ENCODE data around the gene RXRA.

Gene RXRA

GRCh38 chr9:134358662-134359319 is 32.5 kb downstream of the RXRA start:
- peak overlapping the region in 1 of 2 experiments; percentile 4 for H3K18ac ChIP-seq (ENCODE audit: low read depth in 1 of 2, low read length in 2 of 2)
- WGBS: 84% methylated on average over 17 of the region's 17 CpGs

GRCh38 chr9:134359493-134360179 is 33.4 kb downstream of the RXRA start:
- Histone ChIP-seq H3K4me1 (ENCODE audit: control insufficient read depth, insufficient read depth, low read depth, low read length) (peaks cover 54% of the 10 kb centered on the region), H3K9me3 (ENCODE audit: control insufficient read depth, low read length) (no peaks in the 10 kb centered on the region), H3K18ac (ENCODE audit: low read depth in 1 of 2, low read length in 2 of 2) (no peak overlapping the region), H3K27me3 (ENCODE audit: control insufficient read depth in 1 of 2, insufficient read depth in 1 of 2, low read length in 2 of 2) (no peaks in the 10 kb centered on the region), H3K14ac (ENCODE audit: low read length in 2 of 2) (no peak overlapping the region), H2BK5ac (ENCODE audit: low read depth, low read length, poor library complexity, severe bottlenecking) (no peak overlapping the region), H2BK15ac (ENCODE audit: low read depth, poor library complexity, severe bottlenecking) (no peak overlapping the region), H2BK12ac (ENCODE audit: low read length in 2 of 2) (no peak overlapping the region), H3K4ac (ENCODE audit: low read depth in 1 of 2, low read length in 2 of 2) (no peak overlapping the region), H3K79me1 (replicated peaks; ENCODE audit: low read length, poor library complexity, severe bottlenecking) (peaks cover 78% of the 10 kb centered on the region), H3K9ac (ENCODE audit: low read length) (no peak overlapping the region), H2BK120ac (ENCODE audit: low read depth, low read length) (no peak overlapping the region), H3K23ac (ENCODE audit: low read length in 2 of 2) (no peak overlapping the region), H2AFZ (ENCODE audit: low read depth, low read length) (no peak overlapping the region), H4K91ac (ENCODE audit: low read length) (no peak overlapping the region), H2AK5ac (ENCODE audit: low read length, severe bottlenecking) (no peak overlapping the region), H3K27ac (ENCODE audit: low read length, poor library complexity, severe bottlenecking) (no peak overlapping the region), H3K4me2 (ENCODE audit: low read length, poor library complexity, severe bottlenecking) (no peak overlapping the region), H3K4me3 (ENCODE audit: insufficient read depth in 1 of 2, low read depth in 1 of 2, low read length in 2 of 2) (no peak overlapping the region), H4K8ac (ENCODE audit: low read length) (no peak overlapping the region), H3K36me3 (ENCODE audit: control insufficient read depth in 1 of 2, insufficient read depth in 2 of 2, low read depth in 1 of 2, low read length in 2 of 2) (peaks cover 0 to 31% of the 10 kb centered on the region in 2 experiments)
- 94% methylated on average over 23 of the region's 23 CpGs for WGBS
- no peak for DNase-seq

More at GRCh38 chr9:134358662-134359319, 32.5 kb downstream of the RXRA start:
- Histone ChIP-seq H3K4me1 (ENCODE audit: control insufficient read depth, insufficient read depth, low read depth, low read length) (peaks cover 51% of the 10 kb centered on the region), H3K4me2 (ENCODE audit: low read length, poor library complexity, severe bottlenecking) (no peak overlapping the region), H3K4ac (ENCODE audit: low read depth in 1 of 2, low read length in 2 of 2) (no peak overlapping the region), H2BK120ac (ENCODE audit: low read depth, low read length) (no peak overlapping the region), H3K36me3 (ENCODE audit: control insufficient read depth in 1 of 2, insufficient read depth in 2 of 2, low read depth in 1 of 2, low read length in 2 of 2) (peaks cover 0 to 31% of the 10 kb centered on the region in 2 experiments), H3K27me3 (ENCODE audit: control insufficient read depth in 1 of 2, insufficient read depth in 1 of 2, low read length in 2 of 2) (no peaks in the 10 kb centered on the region), H3K14ac (ENCODE audit: low read length in 2 of 2) (no peak overlapping the region), H3K9ac (ENCODE audit: low read length) (no peak overlapping the region), H2BK5ac (ENCODE audit: low read depth, low read length, poor library complexity, severe bottlenecking) (no peak overlapping the region), H3K27ac (ENCODE audit: low read length, poor library complexity, severe bottlenecking) (no peak overlapping the region), H2BK15ac (ENCODE audit: low read depth, poor library complexity, severe bottlenecking) (no peak overlapping the region), H2AK5ac (ENCODE audit: low read length, severe bottlenecking) (no peak overlapping the region), H3K9me3 (ENCODE audit: control insufficient read depth, low read length) (no peaks in the 10 kb centered on the region), H3K23ac (ENCODE audit: low read length in 2 of 2) (no peak overlapping the region), H3K79me1 (replicated peaks; ENCODE audit: low read length, poor library complexity, severe bottlenecking) (peaks cover 75% of the 10 kb centered on the region), H2AFZ (ENCODE audit: low read depth, low read length) (no peak overlapping the region), H4K8ac (ENCODE audit: low read length) (no peak overlapping the region), H4K91ac (ENCODE audit: low read length) (no peak overlapping the region), H2BK12ac (ENCODE audit: low read length in 2 of 2) (peak overlapping the region in 1 of 2 experiments; percentile 21), H3K4me3 (ENCODE audit: insufficient read depth in 1 of 2, low read depth in 1 of 2, low read length in 2 of 2) (no peak overlapping the region)
- DNase-seq: no peak

DNA sequence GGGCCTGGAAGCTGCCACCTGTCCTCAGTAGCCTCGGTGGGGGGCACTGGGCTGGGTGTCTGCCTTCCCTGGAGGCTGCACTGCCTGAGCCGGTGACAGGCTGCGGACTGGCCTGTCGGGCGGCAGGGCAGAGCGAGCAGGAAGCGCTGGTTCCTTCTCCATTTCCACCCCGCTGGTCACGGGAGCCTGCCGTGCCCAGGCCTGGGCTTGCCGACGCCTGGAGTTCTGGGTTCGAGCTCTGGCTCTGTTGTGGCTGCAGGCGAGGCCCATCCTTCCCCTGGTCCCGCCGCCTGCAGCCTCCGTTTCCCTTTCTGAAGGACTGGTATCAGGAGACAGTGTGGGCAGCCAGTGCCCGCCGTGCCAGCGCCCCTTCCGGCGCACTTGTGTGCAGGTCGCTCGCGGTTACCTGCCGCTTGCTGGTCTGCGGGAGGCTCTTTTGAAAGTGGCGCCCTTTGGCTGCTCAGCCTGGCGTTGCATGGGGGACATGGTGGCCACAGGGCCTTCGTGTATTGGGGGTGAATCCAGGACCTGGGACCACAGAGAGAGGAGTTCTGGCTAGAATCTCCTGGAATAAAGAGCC is 34.0 kb downstream of the RXRA start:
- Histone ChIP-seq H3K18ac (ENCODE audit: low read depth in 1 of 2, low read length in 2 of 2) (no peak overlapping the region), H4K8ac (ENCODE audit: low read length) (no peak overlapping the region), H3K9me3 (ENCODE audit: control insufficient read depth, low read length) (no peaks in the 10 kb centered on the region), H3K4ac (ENCODE audit: low read depth in 1 of 2, low read length in 2 of 2) (no peak overlapping the region), H2BK120ac (ENCODE audit: low read depth, low read length) (no peak overlapping the region), H2AFZ (ENCODE audit: low read depth, low read length) (no peak overlapping the region), H3K4me3 (ENCODE audit: insufficient read depth in 1 of 2, low read depth in 1 of 2, low read length in 2 of 2) (no peak overlapping the region), H3K27me3 (ENCODE audit: control insufficient read depth in 1 of 2, insufficient read depth in 1 of 2, low read length in 2 of 2) (no peaks in the 10 kb centered on the region), H4K91ac (ENCODE audit: low read length) (no peak overlapping the region), H3K4me2 (ENCODE audit: low read length, poor library complexity, severe bottlenecking) (no peak overlapping the region), H3K4me1 (ENCODE audit: control insufficient read depth, insufficient read depth, low read depth, low read length) (peaks cover 52% of the 10 kb centered on the region), H3K27ac (ENCODE audit: low read length, poor library complexity, severe bottlenecking) (no peak overlapping the region), H2AK5ac (ENCODE audit: low read length, severe bottlenecking) (no peak overlapping the region), H2BK15ac (ENCODE audit: low read depth, poor library complexity, severe bottlenecking) (no peak overlapping the region), H3K79me1 (replicated peaks; ENCODE audit: low read length, poor library complexity, severe bottlenecking) (peaks cover 78% of the 10 kb centered on the region), H3K23ac (ENCODE audit: low read length in 2 of 2) (no peak overlapping the region), H3K9ac (ENCODE audit: low read length) (no peak overlapping the region), H3K14ac (ENCODE audit: low read length in 2 of 2) (no peak overlapping the region), H3K36me3 (ENCODE audit: control insufficient read depth in 1 of 2, insufficient read depth in 2 of 2, low read depth in 1 of 2, low read length in 2 of 2) (peaks cover 0 to 26% of the 10 kb centered on the region in 2 experiments), H2BK12ac (ENCODE audit: low read length in 2 of 2) (no peak overlapping the region), H2BK5ac (ENCODE audit: low read depth, low read length, poor library complexity, severe bottlenecking) (no peak overlapping the region)
- no peak for DNase-seq
- WGBS: 97% methylated on average over 30 of the region's 30 CpGs

DNA sequence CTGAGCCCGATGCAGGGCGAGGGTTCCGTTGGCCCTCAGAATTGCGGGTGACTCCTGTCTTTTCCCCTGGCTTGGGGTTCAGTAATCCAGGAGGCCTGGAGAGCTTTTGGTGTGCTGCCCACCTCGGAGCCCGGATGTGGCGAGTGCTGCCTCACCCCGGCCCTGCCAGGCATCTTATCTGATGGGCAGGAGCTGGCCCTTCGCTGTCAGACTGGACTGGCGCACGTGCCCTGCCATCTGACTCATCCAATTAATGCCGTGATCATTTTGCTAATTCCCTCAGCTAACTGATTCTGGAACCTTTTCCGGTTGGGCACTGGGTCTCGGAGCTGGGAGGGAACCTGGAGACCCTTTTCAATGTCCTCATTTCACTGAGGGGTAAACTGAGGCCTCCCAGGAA is 34.6 kb downstream of the RXRA start:
- Histone ChIP-seq H2BK12ac (ENCODE audit: low read length in 2 of 2) (no peak overlapping the region), H3K4ac (ENCODE audit: low read depth in 1 of 2, low read length in 2 of 2) (no peak overlapping the region), H3K4me2 (ENCODE audit: low read length, poor library complexity, severe bottlenecking) (no peak overlapping the region), H4K8ac (ENCODE audit: low read length) (no peak overlapping the region), H3K79me1 (replicated peaks; ENCODE audit: low read length, poor library complexity, severe bottlenecking) (peaks cover 79% of the 10 kb centered on the region), H3K4me3 (ENCODE audit: insufficient read depth in 1 of 2, low read depth in 1 of 2, low read length in 2 of 2) (no peak overlapping the region), H3K27ac (ENCODE audit: low read length, poor library complexity, severe bottlenecking) (no peak overlapping the region), H3K9ac (ENCODE audit: low read length) (no peak overlapping the region), H3K4me1 (ENCODE audit: control insufficient read depth, insufficient read depth, low read depth, low read length) (peaks cover 53% of the 10 kb centered on the region), H3K27me3 (ENCODE audit: control insufficient read depth in 1 of 2, insufficient read depth in 1 of 2, low read length in 2 of 2) (no peaks in the 10 kb centered on the region), H2BK15ac (ENCODE audit: low read depth, poor library complexity, severe bottlenecking) (no peak overlapping the region), H4K91ac (ENCODE audit: low read length) (no peak overlapping the region), H3K23ac (ENCODE audit: low read length in 2 of 2) (no peak overlapping the region), H3K36me3 (ENCODE audit: control insufficient read depth in 1 of 2, insufficient read depth in 2 of 2, low read depth in 1 of 2, low read length in 2 of 2) (peaks cover 0 to 25% of the 10 kb centered on the region in 2 experiments), H2AK5ac (ENCODE audit: low read length, severe bottlenecking) (no peak overlapping the region), H3K9me3 (ENCODE audit: control insufficient read depth, low read length) (no peaks in the 10 kb centered on the region), H2BK120ac (ENCODE audit: low read depth, low read length) (no peak overlapping the region), H3K14ac (ENCODE audit: low read length in 2 of 2) (no peak overlapping the region), H2BK5ac (ENCODE audit: low read depth, low read length, poor library complexity, severe bottlenecking) (no peak overlapping the region), H2AFZ (ENCODE audit: low read depth, low read length) (no peak overlapping the region), H3K18ac (ENCODE audit: low read depth in 1 of 2, low read length in 2 of 2) (no peak overlapping the region)
- WGBS: 95% methylated on average over 14 of the region's 14 CpGs
- no peak for DNase-seq

Measured in mesenchymal stem cell (in vitro differentiated cells and primary cell).